GM18907 (cell line): Measurements from ENCODE around the gene MAGEA8.
"Not testable (repeated sequence)": the region's sequence is repeated elsewhere in the genome, so short reads cannot be mapped to it uniquely, and the experiment has no call there.

Experiments
- ATAC-seq: cut with Tn5 transposase; IDR thresholded peaks from one replicate; pipeline ENCODE4 v1.9.1; 2021; ENCODE audit warnings: mild to moderate bottlenecking, moderate library complexity; ENCODE audit not compliant: unreplicated experiment

The MAGEA8 gene

GRCh38 chrX:149903889-149904748, 23.1 kb downstream of the MAGEA8 start:
- peak; percentile 68 for ATAC-seq

GRCh38 chrX:149908308-149908707, 27.3 kb downstream of the MAGEA8 start:
- ATAC-seq = no peak

- no peak for ATAC-seq
Observed at GRCh38 chrX:149908727-149909126, 27.7 kb downstream of the MAGEA8 start.

DNA sequence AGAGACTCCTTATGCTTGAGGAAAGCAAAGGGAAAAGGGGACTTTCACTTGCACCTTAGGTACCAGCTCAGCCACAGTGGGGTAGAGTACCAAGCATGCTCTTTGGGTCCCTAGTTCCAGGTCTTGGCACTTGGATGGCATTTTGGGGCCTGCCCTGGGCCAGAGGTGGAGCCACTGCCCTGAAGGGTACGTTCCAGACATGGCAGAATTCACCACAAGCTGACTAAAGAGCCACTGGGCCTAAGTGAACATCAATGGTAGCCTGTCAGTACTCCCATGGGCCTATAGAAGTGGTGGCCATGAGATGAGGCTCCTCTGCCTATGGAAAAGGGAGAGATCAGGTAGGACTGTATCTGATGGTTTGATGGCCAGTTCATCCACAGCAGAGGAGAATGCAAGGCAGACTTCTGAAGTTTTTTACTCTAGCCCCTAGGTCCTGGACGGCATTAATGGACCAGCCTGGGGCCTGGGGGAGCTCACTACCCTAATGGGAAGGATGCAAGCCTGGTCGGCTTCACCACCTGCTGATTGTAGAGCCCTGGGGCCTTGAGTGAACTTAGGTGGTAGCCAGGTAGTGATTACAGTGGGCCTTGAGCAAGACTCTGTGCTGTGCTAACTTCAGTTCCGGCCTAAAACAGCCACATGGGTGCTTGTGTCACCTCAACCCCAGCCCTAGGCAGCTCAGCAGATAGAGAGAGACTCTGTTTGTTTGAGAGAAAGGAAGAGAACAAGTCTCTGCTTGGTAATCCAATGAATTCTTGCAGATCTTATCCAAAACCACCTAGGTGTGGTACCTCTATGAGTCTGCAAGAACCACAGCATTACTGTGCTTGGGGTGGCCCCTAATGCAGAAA, 28.6 kb downstream of the MAGEA8 start:
- no peak for ATAC-seq

DNA sequence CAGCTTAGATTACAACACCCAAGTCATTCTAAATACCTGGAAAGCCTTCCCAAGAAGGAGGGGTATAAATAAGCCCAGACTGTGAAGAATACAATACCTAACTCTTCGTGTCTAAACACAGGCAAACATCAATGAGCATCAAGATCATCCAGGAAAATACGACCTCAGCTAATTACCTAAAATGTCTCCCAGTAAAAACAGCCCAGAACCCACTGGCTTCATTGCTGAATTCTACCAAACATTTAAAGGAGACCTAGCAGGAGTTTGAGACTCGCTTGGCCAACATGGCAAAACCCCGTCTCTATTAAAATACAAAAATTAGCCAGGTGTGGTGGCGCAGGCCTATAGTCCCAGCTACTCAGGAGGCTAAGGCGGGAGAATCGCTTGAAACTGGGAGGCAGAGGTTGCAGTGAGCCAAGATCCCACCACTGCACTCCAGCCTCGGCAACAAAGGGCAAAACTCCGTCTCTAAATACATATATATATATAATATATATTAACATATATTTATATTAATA, 29.3 kb downstream of the MAGEA8 start:
- no peak for ATAC-seq

DNA sequence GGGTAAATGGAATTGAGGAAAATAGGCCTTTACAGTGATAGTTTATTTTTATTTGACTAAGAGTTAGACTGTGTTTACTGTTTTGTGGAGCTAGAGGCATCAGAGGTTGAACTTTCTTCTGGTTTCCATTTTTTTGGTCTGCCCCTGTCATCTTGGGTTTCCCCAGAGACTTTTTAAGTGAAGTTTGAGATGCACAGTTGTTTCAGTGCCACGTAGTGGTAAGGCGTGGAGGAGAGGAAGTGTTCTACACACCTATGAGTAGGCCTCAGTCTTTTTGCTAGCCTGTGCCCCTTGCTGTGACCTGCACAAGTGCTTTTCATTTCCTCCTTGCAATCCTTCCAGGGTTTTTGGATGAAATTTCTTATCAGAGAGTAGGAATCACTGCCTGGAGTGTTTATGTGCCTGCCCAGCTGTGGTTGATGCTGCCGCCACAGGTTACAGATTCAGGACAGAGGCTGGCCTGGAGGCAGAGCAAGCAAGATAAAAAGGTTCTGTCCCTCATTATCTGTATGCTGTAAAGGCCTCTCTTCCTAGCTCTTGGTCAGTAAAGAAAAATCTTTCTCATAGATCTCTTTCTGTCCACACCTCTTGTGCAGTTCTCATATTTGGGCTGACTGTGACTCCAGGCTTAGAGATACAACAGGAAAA, 35.9 kb downstream of the MAGEA8 start:
- ATAC-seq = peak; percentile 76

DNA sequence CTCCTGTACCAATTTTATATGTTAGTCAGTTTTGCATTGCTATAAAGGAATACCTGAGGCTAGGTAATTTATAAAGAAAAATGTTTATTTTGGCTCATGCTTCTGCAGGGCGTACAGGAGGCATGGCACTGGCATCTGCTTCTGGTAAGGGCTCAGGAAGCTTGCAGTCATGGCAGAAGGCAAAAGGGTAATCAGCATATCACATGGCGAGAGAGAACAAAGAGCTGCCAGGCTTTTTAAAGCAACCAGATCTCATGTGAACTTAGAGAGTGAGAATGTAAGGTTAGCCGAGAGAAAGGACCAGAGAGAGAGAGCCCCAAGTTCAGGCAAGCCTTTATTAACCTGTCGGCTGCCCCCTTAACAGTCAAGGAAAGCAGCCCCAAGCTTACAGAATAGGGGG, 42.9 kb downstream of the MAGEA8 start:
- ATAC-seq = not testable (repeated sequence)

GRCh38 chrX:149924434-149924833, 43.5 kb downstream of the MAGEA8 start:
- ATAC-seq = not testable (repeated sequence)

GRCh38 chrX:149927245-149927963, 46.4 kb downstream of the MAGEA8 start:
- ATAC-seq = peak; percentile 44

- peak; percentile 34 for ATAC-seq
Observed at GRCh38 chrX:149927964-149928258, 46.9 kb downstream of the MAGEA8 start.

- not testable (repeated sequence) for ATAC-seq
Observed at GRCh38 chrX:149928635-149929034, 47.7 kb downstream of the MAGEA8 start.

- ATAC-seq = not testable (repeated sequence)
Observed at GRCh38 chrX:149929400-149929799, 48.4 kb downstream of the MAGEA8 start, which contains the start of gene HSFX4. HSFX4 (plus strand) TSS chrX:149929573; CDS start chrX:149929645, 72 bp downstream.

DNA sequence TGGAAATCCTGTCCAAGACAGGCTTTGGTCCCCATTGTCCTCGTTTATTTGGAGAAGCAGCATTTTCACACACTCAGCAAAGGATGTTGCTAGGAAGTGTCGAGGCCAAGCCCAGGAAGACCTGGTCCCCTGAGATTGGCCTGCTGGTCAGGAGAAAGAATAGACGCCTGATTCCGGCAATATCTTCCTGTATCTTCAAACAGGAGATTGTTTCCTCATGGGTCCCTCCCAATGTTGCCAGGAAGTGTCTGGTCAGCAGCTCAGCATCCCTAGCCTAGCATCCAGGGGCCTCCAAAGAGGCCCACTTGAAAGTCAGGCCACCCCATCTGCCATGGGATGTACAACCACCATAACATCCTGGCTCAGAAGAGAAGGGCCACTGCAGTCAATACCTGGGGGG, 50.4 kb downstream of the MAGEA8 start:
- not testable (repeated sequence) for ATAC-seq

- ATAC-seq = not testable (repeated sequence)
Observed at GRCh38 chrX:149932150-149932549, 51.2 kb downstream of the MAGEA8 start.

- ATAC-seq = not testable (repeated sequence)
Observed at GRCh38 chrX:149932970-149933369, 52.0 kb downstream of the MAGEA8 start.

- not testable (repeated sequence) for ATAC-seq
Observed at GRCh38 chrX:149933547-149933946, 52.6 kb downstream of the MAGEA8 start.
